ENCODE data around the gene PRKCQ. TPM values are rescaled to one million over a fixed set of nuclear protein-coding genes. Genes with fewer than 3 reads are reported as not detected.

PRKCQ gene
- total and polyA plus RNA-seq, 2 of the 8 experiments (the other 6 are each of a cell fraction or from before 2014, with no cell fraction given): 9.1 to 22.6 TPM

- no peak for TF ChIP-seq CTBP2 (IDR thresholded peaks at IDR 0.05; ENCODE audit: borderline replicate concordance, insufficient read depth, insufficient read length, low read length)
- no peak for TF ChIP-seq MAX (IDR thresholded peaks at IDR 0.05)
- TF ChIP-seq BACH1 (IDR thresholded peaks at IDR 0.05; ENCODE audit: low read length): no peak
- no peak for TF ChIP-seq SAP30 (IDR thresholded peaks at IDR 0.05; ENCODE audit: insufficient read depth, insufficient replicate concordance, low read length)
Measured at GRCh38 chr10:6476989-6477388, 103.1 kb downstream of the PRKCQ start (continued).
